Mesenchymal stem cell (in vitro differentiated cells and primary cell): ENCODE measurements around the gene LRRD1.

Source experiments
- DNase-seq: peaks from one replicate; pipeline ENCODE4 v3.0.0-alpha.2; 2013
- H2AFZ ChIP-seq: one replicate; pipeline ENCODE4 v1.6.1; 2013; ENCODE audit warnings: low read depth, mild to moderate bottlenecking, control low read depth, inconsistent platforms, low read length, moderate library complexity
- H2AK5ac ChIP-seq: 2 replicates; pipeline ENCODE4 v1.6.1; 2013; ENCODE audit warnings: low read length, moderate library complexity, mild to moderate bottlenecking, inconsistent platforms; ENCODE audit not compliant: severe bottlenecking
- H2BK120ac ChIP-seq: one replicate; pipeline ENCODE4 v1.6.1; 2013; ENCODE audit warnings: low read depth, mild to moderate bottlenecking, inconsistent platforms, low read length, moderate library complexity
- H2BK12ac ChIP-seq, 2 experiments: one replicate each; pipeline ENCODE4 v1.6.1; 2013; ENCODE audit warnings: inconsistent platforms in 2 of 2, low read length in 2 of 2, mild to moderate bottlenecking in 2 of 2, moderate library complexity in 2 of 2, control low read depth in 1 of 2
- H2BK15ac ChIP-seq: one replicate; pipeline ENCODE4 v1.6.1; 2013; ENCODE audit warnings: mild to moderate bottlenecking, low read depth, inconsistent platforms; ENCODE audit not compliant: poor library complexity, severe bottlenecking
- H2BK5ac ChIP-seq: 2 replicates; pipeline ENCODE4 v1.6.1; 2013; ENCODE audit warnings: low read depth, mild to moderate bottlenecking, low read length, control low read depth, inconsistent platforms; ENCODE audit not compliant: poor library complexity, severe bottlenecking
- H3K14ac ChIP-seq, 2 experiments: one replicate each; pipeline ENCODE4 v1.6.1; 2013; ENCODE audit warnings: inconsistent platforms in 2 of 2, low read length in 2 of 2, control low read depth in 1 of 2, mild to moderate bottlenecking in 1 of 2, moderate library complexity in 1 of 2
- H3K18ac ChIP-seq, 2 experiments: one replicate each; pipeline ENCODE4 v1.6.1; 2013; ENCODE audit warnings: inconsistent platforms in 2 of 2, low read length in 2 of 2, control low read depth in 1 of 2, low read depth in 1 of 2, mild to moderate bottlenecking in 1 of 2
- H3K23ac ChIP-seq, 2 experiments: one replicate each; pipeline ENCODE4 v1.6.1; 2013; ENCODE audit warnings: inconsistent platforms in 2 of 2, low read length in 2 of 2, mild to moderate bottlenecking in 2 of 2, moderate library complexity in 2 of 2, control low read depth in 1 of 2
- H3K27ac ChIP-seq: 2 replicates; pipeline ENCODE4 v1.5.1; 2013; ENCODE audit warnings: mild to moderate bottlenecking, moderate library complexity, low read length, control low read depth, inconsistent platforms; ENCODE audit not compliant: poor library complexity, severe bottlenecking
- H3K27me3 ChIP-seq, 2 experiments: 2 replicates each; pipeline versions ENCODE4 v1.6.1 to v1.7.0; 2013; ENCODE audit warnings: low read length in 2 of 2, mild to moderate bottlenecking in 2 of 2, moderate library complexity in 2 of 2, control low read depth in 1 of 2, inconsistent platforms in 1 of 2; ENCODE audit not compliant: control insufficient read depth in 1 of 2, insufficient read depth in 1 of 2
- H3K36me3 ChIP-seq, 2 experiments: 2 replicates each; pipeline versions ENCODE4 v1.6.1 to v1.7.0; 2013; ENCODE audit warnings: low read length in 2 of 2, control low read depth in 1 of 2, inconsistent platforms in 1 of 2, low read depth in 1 of 2, mild to moderate bottlenecking in 1 of 2; ENCODE audit not compliant: insufficient read depth in 2 of 2, control insufficient read depth in 1 of 2
- H3K4ac ChIP-seq, 2 experiments: one replicate each; pipeline ENCODE4 v1.6.1; 2013; ENCODE audit warnings: inconsistent platforms in 2 of 2, low read length in 2 of 2, mild to moderate bottlenecking in 2 of 2, moderate library complexity in 2 of 2, control low read depth in 1 of 2, low read depth in 1 of 2
- H3K4me1 ChIP-seq: 2 replicates; pipeline ENCODE4 v1.6.1; 2013; ENCODE audit warnings: low read depth, low read length, control low read depth; ENCODE audit not compliant: control insufficient read depth, insufficient read depth
- H3K4me2 ChIP-seq: 2 replicates; pipeline ENCODE4 v1.6.1; 2013; ENCODE audit warnings: low read length, mild to moderate bottlenecking, inconsistent platforms; ENCODE audit not compliant: poor library complexity, severe bottlenecking
- H3K4me3 ChIP-seq, 2 experiments: 2 replicates each; pipeline versions ENCODE4 v1.5.1 to v1.7.0; 2013; ENCODE audit warnings: low read length in 2 of 2, mild to moderate bottlenecking in 2 of 2, control low read depth in 1 of 2, low read depth in 1 of 2; ENCODE audit not compliant: insufficient read depth in 1 of 2
- H3K79me1 ChIP-seq: replicated peaks from 2 replicates; pipeline ENCODE4 v1.6.1; 2013; ENCODE audit warnings: mild to moderate bottlenecking, control low read depth, low read length, inconsistent platforms; ENCODE audit not compliant: poor library complexity, severe bottlenecking
- H3K9ac ChIP-seq: 2 replicates; pipeline ENCODE4 v1.7.0; 2013; ENCODE audit warnings: mild to moderate bottlenecking, low read length, moderate library complexity
- H3K9me3 ChIP-seq: 2 replicates; pipeline ENCODE4 v1.7.0; 2013; ENCODE audit warnings: mild to moderate bottlenecking, low read length; ENCODE audit not compliant: control insufficient read depth
- H4K8ac ChIP-seq: one replicate; pipeline ENCODE4 v1.6.1; 2013; ENCODE audit warnings: inconsistent platforms, mild to moderate bottlenecking, low read length, moderate library complexity
- H4K91ac ChIP-seq: one replicate; pipeline ENCODE4 v1.6.1; 2013; ENCODE audit warnings: mild to moderate bottlenecking, low read length, inconsistent platforms
- WGBS: methylation state at CpG from one replicate; pipeline ENCODE4 v1.1.7; 2013; ENCODE audit warnings: mixed read lengths; 5-methylcytosine and 5-hydroxymethylcytosine counted together

Gene LRRD1

GRCh38 chr7:92131764-92132330 is 47.1 kb downstream of the LRRD1 start:
- no peaks in the 10 kb centered on the region for H3K4me1 ChIP-seq
- H3K36me3 ChIP-seq, result peaks cover 3 to 48% of the 10 kb centered on the region in 2 experiments
- no peak overlapping the region for H3K14ac ChIP-seq
- H3K4me3 ChIP-seq, result peak overlapping the region in 1 of 2 experiments; percentile 95
- H2BK15ac ChIP-seq, result no peak overlapping the region
- no peak overlapping the region for H4K8ac ChIP-seq
- 50% methylated on average over 2 of the region's 4 CpGs for WGBS
- no peak for DNase-seq
- H3K27me3 ChIP-seq, result no peaks in the 10 kb centered on the region
- H3K79me1 ChIP-seq, result peaks cover 5% of the 10 kb centered on the region
- no peak overlapping the region for H4K91ac ChIP-seq
- H2AFZ ChIP-seq, result no peak overlapping the region
- H3K4me2 ChIP-seq, result no peak overlapping the region
- no peak overlapping the region for H3K23ac ChIP-seq
- H3K18ac ChIP-seq, result no peak overlapping the region
- H3K9ac ChIP-seq, result peak overlapping the region; percentile 98
- H2BK5ac ChIP-seq, result no peak overlapping the region
- H3K4ac ChIP-seq, result no peak overlapping the region
- H3K27ac ChIP-seq, result no peak overlapping the region
- no peaks in the 10 kb centered on the region for H3K9me3 ChIP-seq
- H2BK120ac ChIP-seq, result no peak overlapping the region
- no peak overlapping the region for H2AK5ac ChIP-seq
- no peak overlapping the region for H2BK12ac ChIP-seq

GRCh38 chr7:92131093-92131492 is 47.8 kb downstream of the LRRD1 start:
- Histone ChIP-seq H3K9me3 (no peaks in the 10 kb centered on the region), H2AFZ (no peak overlapping the region), H4K91ac (no peak overlapping the region), H4K8ac (no peak overlapping the region), H3K79me1 (peaks cover 5% of the 10 kb centered on the region), H2BK12ac (no peak overlapping the region), H2BK5ac (peak overlapping the region; percentile 6), H3K4ac (no peak overlapping the region), H3K4me2 (no peak overlapping the region), H3K27ac (no peak overlapping the region), H3K4me1 (no peaks in the 10 kb centered on the region), H2AK5ac (no peak overlapping the region), H3K36me3 (peaks cover 3 to 55% of the 10 kb centered on the region in 2 experiments), H2BK15ac (no peak overlapping the region), H3K18ac (no peak overlapping the region), H3K27me3 (no peaks in the 10 kb centered on the region), H3K14ac (no peak overlapping the region), H2BK120ac (no peak overlapping the region), H3K9ac (no peak overlapping the region), H3K4me3 (no peak overlapping the region), H3K23ac (no peak overlapping the region)
- WGBS, result 97% methylated on average over 5 of the region's 5 CpGs
- DNase-seq, result no peak

- Histone ChIP-seq H2AFZ (no peak overlapping the region), H2AK5ac (no peak overlapping the region), H2BK15ac (no peak overlapping the region)
Measured at GRCh38 chr7:92121681-92122080, 57.3 kb downstream of the LRRD1 start.

GRCh38 chr7:92119213-92119759 is 59.7 kb downstream of the LRRD1 start:
- H3K4me1 ChIP-seq, result no peaks in the 10 kb centered on the region
- H3K23ac ChIP-seq, result no peak overlapping the region
- H2BK5ac ChIP-seq, result no peak overlapping the region
- H3K4me3 ChIP-seq, result no peak overlapping the region
- peaks cover 10% of the 10 kb centered on the region for H3K9me3 ChIP-seq
- peak; percentile 19 for DNase-seq
- H3K36me3 ChIP-seq, result peaks cover 3 to 89% of the 10 kb centered on the region in 2 experiments
- H3K27me3 ChIP-seq, result no peaks in the 10 kb centered on the region
- H2AK5ac ChIP-seq, result no peak overlapping the region
- no peak overlapping the region for H3K27ac ChIP-seq
- H3K79me1 ChIP-seq, result peaks cover 8% of the 10 kb centered on the region
- H3K18ac ChIP-seq, result no peak overlapping the region
- no peak overlapping the region for H4K8ac ChIP-seq
- no peak overlapping the region for H2AFZ ChIP-seq
- H3K4ac ChIP-seq, result no peak overlapping the region
- no peak overlapping the region for H3K9ac ChIP-seq
- no peak overlapping the region for H2BK15ac ChIP-seq
- H2BK12ac ChIP-seq, result no peak overlapping the region
- H2BK120ac ChIP-seq, result no peak overlapping the region
- WGBS, result 88% methylated on average over 1 of the region's 1 CpG
- H3K4me2 ChIP-seq, result no peak overlapping the region
- H4K91ac ChIP-seq, result no peak overlapping the region
- no peak overlapping the region for H3K14ac ChIP-seq

More at GRCh38 chr7:92121681-92122080, 57.3 kb downstream of the LRRD1 start:
- Histone ChIP-seq H3K23ac (no peak overlapping the region), H3K4me2 (no peak overlapping the region), H3K18ac (no peak overlapping the region), H3K9ac (no peak overlapping the region), H2BK120ac (no peak overlapping the region), H3K79me1 (peaks cover 4% of the 10 kb centered on the region), H3K4me3 (no peak overlapping the region), H3K4me1 (no peaks in the 10 kb centered on the region), H3K9me3 (peaks cover 10% of the 10 kb centered on the region), H3K27me3 (no peaks in the 10 kb centered on the region), H4K91ac (no peak overlapping the region), H2BK12ac (no peak overlapping the region), H3K27ac (no peak overlapping the region), H3K14ac (no peak overlapping the region), H3K36me3 (peaks cover 7 to 88% of the 10 kb centered on the region in 2 experiments), H3K4ac (no peak overlapping the region), H4K8ac (no peak overlapping the region), H2BK5ac (no peak overlapping the region)
- DNase-seq, result no peak
